HUES48 (cell line): ENCODE data around the gene DGCR2.
"Not testable (repeated sequence)": the region's sequence is repeated elsewhere in the genome, so short reads cannot be mapped to it uniquely, and the experiment has no call there.

ENCODE experiments used
- H3K27ac ChIP-seq: one replicate; pipeline ENCODE4 v1.7.0; 2013; ENCODE audit warnings: low read depth, low read length, inconsistent platforms
- H3K27me3 ChIP-seq: 2 replicates; pipeline ENCODE4 v1.6.1; 2013; ENCODE audit warnings: mild to moderate bottlenecking, low read length; ENCODE audit not compliant: control insufficient read depth, insufficient read depth
- H3K36me3 ChIP-seq: 2 replicates; pipeline ENCODE4 v1.6.1; 2013; ENCODE audit warnings: low read length; ENCODE audit not compliant: control insufficient read depth, insufficient read depth
- H3K4me1 ChIP-seq: 2 replicates; pipeline ENCODE4 v1.6.1; 2013; ENCODE audit warnings: mild to moderate bottlenecking, low read length; ENCODE audit not compliant: control insufficient read depth, insufficient read depth
- H3K4me3 ChIP-seq: 2 replicates; pipeline ENCODE4 v1.5.1; 2013; ENCODE audit warnings: mild to moderate bottlenecking, low read depth, low read length
- H3K9ac ChIP-seq: 2 replicates; pipeline ENCODE4 v1.6.1; 2013; ENCODE audit warnings: mild to moderate bottlenecking, low read depth, low read length, moderate library complexity
- H3K9me3 ChIP-seq: 2 replicates; pipeline ENCODE4 v1.6.1; 2013; ENCODE audit warnings: low read length; ENCODE audit not compliant: control insufficient read depth, insufficient read depth

The DGCR2 gene

GRCh38 chr22:19003508-19003907, 118.7 kb downstream of the DGCR2 start:
- no peak overlapping the region for H3K27ac ChIP-seq
- H3K9me3 ChIP-seq = no peaks in the 10 kb centered on the region
- H3K9ac ChIP-seq = no peak overlapping the region
- H3K27me3 ChIP-seq = no peaks in the 10 kb centered on the region
- no peak overlapping the region for H3K4me3 ChIP-seq
- no peaks in the 10 kb centered on the region for H3K4me1 ChIP-seq
- H3K36me3 ChIP-seq = no peaks in the 10 kb centered on the region

- H3K4me1 ChIP-seq = no peaks in the 10 kb centered on the region
- no peak overlapping the region for H3K27ac ChIP-seq
- no peak overlapping the region for H3K4me3 ChIP-seq
- no peak overlapping the region for H3K9ac ChIP-seq
- H3K9me3 ChIP-seq = no peaks in the 10 kb centered on the region
- H3K36me3 ChIP-seq = no peaks in the 10 kb centered on the region
- no peaks in the 10 kb centered on the region for H3K27me3 ChIP-seq
Observed at GRCh38 chr22:19002684-19003038, 119.6 kb downstream of the DGCR2 start.

GRCh38 chr22:19001204-19001603, 121.0 kb downstream of the DGCR2 start:
- no peaks in the 10 kb centered on the region for H3K4me1 ChIP-seq
- no peaks in the 10 kb centered on the region for H3K36me3 ChIP-seq
- H3K4me3 ChIP-seq = no peak overlapping the region
- H3K9me3 ChIP-seq = no peaks in the 10 kb centered on the region
- no peak overlapping the region for H3K9ac ChIP-seq
- no peaks in the 10 kb centered on the region for H3K27me3 ChIP-seq
- no peak overlapping the region for H3K27ac ChIP-seq

DNA sequence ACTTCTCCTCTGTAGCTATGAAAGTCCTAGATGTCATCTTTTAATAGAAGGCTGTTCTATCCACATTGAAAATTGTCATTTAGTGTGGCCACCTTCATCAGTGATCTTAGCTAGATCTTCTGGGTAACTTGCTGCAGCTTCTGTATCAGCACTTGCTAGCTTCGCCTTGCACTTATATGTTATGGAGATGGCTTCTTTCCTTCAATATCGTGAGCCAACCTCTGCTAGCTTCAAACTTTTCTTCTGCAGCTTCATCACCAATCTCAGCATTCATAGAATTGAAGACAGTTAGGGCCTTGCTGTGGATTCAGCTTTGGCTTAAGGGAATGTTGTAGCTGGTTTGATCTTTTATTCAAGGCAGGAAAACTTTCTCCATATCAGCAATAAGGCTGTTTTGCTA, 122.1 kb downstream of the DGCR2 start:
- not testable (repeated sequence) for H3K9ac ChIP-seq, H3K4me3 ChIP-seq, H3K9me3 ChIP-seq, H3K36me3 ChIP-seq, H3K27ac ChIP-seq, H3K4me1 ChIP-seq, H3K27me3 ChIP-seq

DNA sequence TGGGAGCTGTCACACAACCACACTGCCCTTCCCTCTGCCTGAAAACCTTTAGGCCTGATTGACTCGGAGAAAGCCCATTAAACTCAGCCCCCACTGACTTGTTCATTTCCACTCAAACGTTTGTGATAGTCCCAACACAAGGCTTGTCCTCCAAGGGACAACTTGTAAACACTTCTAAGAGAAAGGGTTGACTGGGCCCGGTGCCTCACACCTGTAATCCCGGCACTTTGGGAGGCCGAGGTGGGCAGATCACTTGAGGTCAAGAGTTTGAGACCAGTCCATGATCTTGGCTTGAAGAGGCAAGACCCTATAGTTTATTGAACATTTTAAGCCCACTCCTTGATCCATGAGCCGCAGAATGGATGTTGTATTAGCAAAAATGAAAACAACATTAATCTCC, 122.8 kb downstream of the DGCR2 start:
- no peaks in the 10 kb centered on the region for H3K36me3 ChIP-seq
- H3K4me1 ChIP-seq = no peaks in the 10 kb centered on the region
- H3K27me3 ChIP-seq = no peaks in the 10 kb centered on the region
- no peak overlapping the region for H3K27ac ChIP-seq
- H3K4me3 ChIP-seq = no peak overlapping the region
- H3K9ac ChIP-seq = no peak overlapping the region
- no peaks in the 10 kb centered on the region for H3K9me3 ChIP-seq

DNA sequence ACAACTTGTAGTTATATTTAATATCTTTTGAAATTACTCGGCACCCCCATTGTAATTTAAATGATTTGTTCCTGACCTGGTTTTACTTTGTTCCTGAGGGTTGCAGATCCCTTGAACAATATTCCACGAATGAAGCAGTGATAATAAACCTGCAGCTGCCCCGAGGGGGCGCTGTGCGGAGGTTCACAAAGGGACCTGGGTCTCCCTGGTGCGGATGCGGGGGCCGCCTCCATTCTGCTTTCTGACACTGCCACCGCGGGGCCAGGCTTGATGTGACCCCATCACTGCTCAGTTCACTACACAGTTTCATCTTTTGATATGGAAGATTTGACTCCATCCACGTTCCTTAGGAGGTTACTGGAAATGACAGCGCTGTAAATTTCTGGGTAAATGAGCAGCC, 123.2 kb downstream of the DGCR2 start:
- Histone ChIP-seq H3K4me1 (no peaks in the 10 kb centered on the region), H3K27me3 (no peaks in the 10 kb centered on the region), H3K36me3 (no peaks in the 10 kb centered on the region), H3K27ac (no peak overlapping the region), H3K4me3 (no peak overlapping the region), H3K9ac (no peak overlapping the region), H3K9me3 (no peaks in the 10 kb centered on the region)

DNA sequence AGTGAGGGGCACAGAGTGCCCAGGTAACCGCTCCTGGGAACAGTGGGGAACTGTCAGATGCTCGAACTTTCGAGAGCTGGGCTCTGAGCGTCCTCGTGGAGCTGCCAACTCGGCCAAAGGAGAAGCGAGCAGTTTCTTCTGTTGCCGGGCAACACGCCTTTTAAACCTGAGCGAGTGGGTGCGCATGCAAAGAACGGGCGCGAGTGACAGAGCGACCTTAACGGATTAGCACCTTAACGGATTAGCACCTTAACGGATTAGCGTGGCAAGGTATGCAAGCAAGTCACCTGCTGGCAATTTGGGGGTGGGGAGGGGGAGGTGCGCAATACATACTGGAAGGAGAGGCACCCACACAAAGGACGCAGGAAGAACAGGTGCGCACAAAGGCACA, 124.3 kb downstream of the DGCR2 start:
- H3K4me1 ChIP-seq = no peaks in the 10 kb centered on the region
- H3K36me3 ChIP-seq = no peaks in the 10 kb centered on the region
- H3K4me3 ChIP-seq = no peak overlapping the region
- H3K27me3 ChIP-seq = 0 out of 2 replicates have a peak, but pooled peaks cover 2% of the 10 kb centered on the region
- no peak overlapping the region for H3K9ac ChIP-seq
- H3K27ac ChIP-seq = no peak overlapping the region
- H3K9me3 ChIP-seq = no peaks in the 10 kb centered on the region

DNA sequence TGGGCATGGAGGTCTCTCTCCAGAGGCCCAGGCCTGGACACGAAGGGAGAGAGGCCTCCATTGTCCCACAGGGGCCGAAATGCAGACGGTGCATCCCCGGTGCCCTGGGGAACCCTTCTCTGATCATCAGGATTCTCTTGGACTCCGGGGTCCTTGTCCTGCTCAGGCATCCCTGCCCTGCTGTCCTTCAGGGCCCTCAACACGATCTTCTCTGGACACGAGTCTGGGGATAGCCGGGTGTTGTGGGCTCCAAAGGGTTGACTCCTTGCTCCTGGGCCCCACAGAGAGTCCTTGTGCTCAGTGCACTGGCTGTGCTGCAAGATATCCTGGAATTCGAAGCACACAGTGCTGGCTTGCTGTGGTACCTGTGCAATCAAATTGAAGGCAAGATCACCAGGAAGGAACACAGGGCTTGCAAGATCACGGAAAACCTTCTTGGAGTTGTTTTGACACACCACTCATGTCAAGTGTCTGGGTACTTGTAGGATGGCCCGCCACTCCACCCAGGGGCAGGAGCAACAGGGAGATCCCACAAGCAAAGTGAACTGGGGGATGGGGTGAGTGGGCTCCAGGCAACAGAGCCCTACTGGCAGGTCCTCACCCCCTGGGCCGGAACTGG, 124.8 kb downstream of the DGCR2 start:
- H3K27me3 ChIP-seq = 0 out of 2 replicates have a peak, but pooled peaks cover 2% of the 10 kb centered on the region
- no peak overlapping the region for H3K9ac ChIP-seq
- H3K4me1 ChIP-seq = no peaks in the 10 kb centered on the region
- no peak overlapping the region for H3K4me3 ChIP-seq
- no peak overlapping the region for H3K27ac ChIP-seq
- no peaks in the 10 kb centered on the region for H3K9me3 ChIP-seq
- H3K36me3 ChIP-seq = no peaks in the 10 kb centered on the region

GRCh38 chr22:18996376-18996900, 125.8 kb downstream of the DGCR2 start:
- Histone ChIP-seq H3K27me3 (0 out of 2 replicates have a peak, but pooled peaks cover 2% of the 10 kb centered on the region), H3K9me3 (no peaks in the 10 kb centered on the region), H3K4me3 (no peak overlapping the region), H3K9ac (no peak overlapping the region), H3K27ac (no peak overlapping the region), H3K4me1 (no peaks in the 10 kb centered on the region), H3K36me3 (no peaks in the 10 kb centered on the region)

- no peak overlapping the region for H3K9ac ChIP-seq
- no peaks in the 10 kb centered on the region for H3K9me3 ChIP-seq
- H3K4me1 ChIP-seq = no peaks in the 10 kb centered on the region
- no peaks in the 10 kb centered on the region for H3K36me3 ChIP-seq
- H3K4me3 ChIP-seq = no peak overlapping the region
- H3K27ac ChIP-seq = no peak overlapping the region
- H3K27me3 ChIP-seq = 0 out of 2 replicates have a peak, but pooled peaks cover 2% of the 10 kb centered on the region
Observed at GRCh38 chr22:18995327-18995711, 126.9 kb downstream of the DGCR2 start.

DNA sequence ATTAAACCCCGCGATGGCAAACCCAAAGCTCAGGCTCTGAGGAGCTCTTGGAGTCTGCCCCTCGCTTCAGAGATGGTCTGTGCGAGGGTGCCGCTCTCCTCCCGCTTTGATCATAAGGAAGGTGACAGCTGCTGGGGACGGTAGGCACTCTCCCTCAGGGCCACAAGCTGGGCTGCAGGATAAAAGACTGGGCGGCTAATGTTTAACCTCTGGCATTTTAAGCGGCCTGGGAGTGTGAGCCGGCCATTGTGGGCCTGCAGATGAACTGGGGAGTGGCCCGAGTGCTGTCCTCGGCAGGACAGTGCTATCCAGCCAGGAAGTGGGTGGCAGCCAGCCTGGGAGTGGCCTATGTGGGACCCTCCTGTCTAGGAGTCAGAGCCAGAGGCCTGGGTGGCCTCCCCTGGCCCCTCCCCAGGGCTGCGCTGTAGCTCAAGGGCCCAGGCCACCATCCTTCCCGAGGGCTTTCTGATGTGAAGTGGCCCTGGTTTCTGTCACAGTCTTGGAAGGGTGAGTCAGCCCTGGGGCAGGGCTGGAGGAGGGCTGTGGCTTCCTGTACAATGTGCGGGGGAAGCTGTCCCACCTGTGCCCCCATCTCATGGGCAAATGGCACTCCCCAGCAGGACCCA, 127.4 kb downstream of the DGCR2 start:
- Histone ChIP-seq H3K9me3 (no peaks in the 10 kb centered on the region), H3K4me3 (no peak overlapping the region), H3K27me3 (0 out of 2 replicates have a peak, but pooled peaks cover 2% of the 10 kb centered on the region), H3K27ac (no peak overlapping the region), H3K9ac (no peak overlapping the region), H3K36me3 (no peaks in the 10 kb centered on the region), H3K4me1 (no peaks in the 10 kb centered on the region)
